ENCODE measurements around the gene ABHD12B. TPM values are rescaled to one million over a fixed set of nuclear protein-coding genes. Genes with fewer than 3 reads are reported as not detected.

Gene ABHD12B
- total RNA-seq, 1 experiment from 2014 or later = not detected

- CTCF ChIA-PET = no interaction called here
- Histone ChIP-seq H3K4me1 (ENCODE audit: control insufficient read depth, insufficient read depth, low read length) (no peaks in the 10 kb centered on the region; the same call in 1 of the 2 replicates), H3K4me3 (ENCODE audit: low read depth in 2 of 2, low read length in 2 of 2) (no peak overlapping the region), H3K27ac (ENCODE audit: low read length) (no peak overlapping the region), H3K36me3 (ENCODE audit: control insufficient read depth, insufficient read depth, low read length) (no peaks in the 10 kb centered on the region), H3K27me3 (ENCODE audit: control insufficient read depth, insufficient read depth, low read length) (peaks cover 16% of the 10 kb centered on the region), H3K9me3 (ENCODE audit: control insufficient read depth, insufficient read depth, low read depth, low read length) (no peaks in the 10 kb centered on the region)
- TF ChIP-seq TCF7L2 (IDR thresholded peaks at IDR 0.05; ENCODE audit: low read depth, low read length) (no peak), CTCF (IDR thresholded peaks at IDR 0.05) (no peak), POLR2AphosphoS5 (IDR thresholded peaks at IDR 0.05; ENCODE audit: low read depth, low read length) (no peak), SIN3A (IDR thresholded peaks at IDR 0.05; ENCODE audit: borderline replicate concordance, insufficient read depth, low read depth, low read length) (no peak)
- TF ChIP-seq, protein P1, sequence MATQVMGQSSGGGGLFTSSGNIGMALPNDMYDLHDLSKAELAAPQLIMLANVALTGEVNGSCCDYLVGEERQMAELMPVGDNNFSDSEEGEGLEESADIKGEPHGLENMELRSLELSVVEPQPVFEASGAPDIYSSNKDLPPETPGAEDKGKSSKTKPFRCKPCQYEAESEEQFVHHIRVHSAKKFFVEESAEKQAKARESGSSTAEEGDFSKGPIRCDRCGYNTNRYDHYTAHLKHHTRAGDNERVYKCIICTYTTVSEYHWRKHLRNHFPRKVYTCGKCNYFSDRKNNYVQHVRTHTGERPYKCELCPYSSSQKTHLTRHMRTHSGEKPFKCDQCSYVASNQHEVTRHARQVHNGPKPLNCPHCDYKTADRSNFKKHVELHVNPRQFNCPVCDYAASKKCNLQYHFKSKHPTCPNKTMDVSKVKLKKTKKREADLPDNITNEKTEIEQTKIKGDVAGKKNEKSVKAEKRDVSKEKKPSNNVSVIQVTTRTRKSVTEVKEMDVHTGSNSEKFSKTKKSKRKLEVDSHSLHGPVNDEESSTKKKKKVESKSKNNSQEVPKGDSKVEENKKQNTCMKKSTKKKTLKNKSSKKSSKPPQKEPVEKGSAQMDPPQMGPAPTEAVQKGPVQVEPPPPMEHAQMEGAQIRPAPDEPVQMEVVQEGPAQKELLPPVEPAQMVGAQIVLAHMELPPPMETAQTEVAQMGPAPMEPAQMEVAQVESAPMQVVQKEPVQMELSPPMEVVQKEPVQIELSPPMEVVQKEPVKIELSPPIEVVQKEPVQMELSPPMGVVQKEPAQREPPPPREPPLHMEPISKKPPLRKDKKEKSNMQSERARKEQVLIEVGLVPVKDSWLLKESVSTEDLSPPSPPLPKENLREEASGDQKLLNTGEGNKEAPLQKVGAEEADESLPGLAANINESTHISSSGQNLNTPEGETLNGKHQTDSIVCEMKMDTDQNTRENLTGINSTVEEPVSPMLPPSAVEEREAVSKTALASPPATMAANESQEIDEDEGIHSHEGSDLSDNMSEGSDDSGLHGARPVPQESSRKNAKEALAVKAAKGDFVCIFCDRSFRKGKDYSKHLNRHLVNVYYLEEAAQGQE (IDR thresholded peaks at IDR 0.05; ENCODE audit: insufficient read depth in 1 of 2, low read depth in 2 of 2, low read length in 1 of 2) = no peak
- in situ Hi-C loops (cut with HindIII; ENCODE audit: low pct_unique_long_range_greater_than_20kb, low sequenced_read_pairs) (no loop called here), intact Hi-C loops (cut with micrococcal nuclease; ENCODE audit: unreplicated experiment) (loop anchor here (10.0 kb wide), 1 partner anchor 261 kb away; no protein-coding TSS in a partner anchor)
- BruUV-seq (replicated peaks) = no TSS peak
- POLR2A ChIA-PET = interaction anchor here (0.5 kb wide), 1 partner anchor 29 kb away, joined by 3 read pairs; no protein-coding TSS in a partner anchor
- ATAC-seq = no peak
- DNase-seq (ENCODE audit: low read depth, low spot score) = no peak
Measured at GRCh38 chr14:50865391-50866076, 6.3 kb upstream of the ABHD12B start.

GRCh38 chr14:50871228-50871627 is 625 bp upstream of the ABHD12B start:
- no TSS peak for BruUV-seq (replicated peaks)
- no peak for DNase-seq (ENCODE audit: low read depth, low spot score)
- Histone ChIP-seq H3K27ac (ENCODE audit: low read length) (no peak overlapping the region), H3K4me1 (ENCODE audit: control insufficient read depth, insufficient read depth, low read length) (no peaks in the 10 kb centered on the region), H3K9me3 (ENCODE audit: control insufficient read depth, insufficient read depth, low read depth, low read length) (no peaks in the 10 kb centered on the region), H3K27me3 (ENCODE audit: control insufficient read depth, insufficient read depth, low read length) (peaks cover 24% of the 10 kb centered on the region), H3K4me3 (ENCODE audit: low read depth in 2 of 2, low read length in 2 of 2) (no peak overlapping the region), H3K36me3 (ENCODE audit: control insufficient read depth, insufficient read depth, low read length) (no peaks in the 10 kb centered on the region)
- in situ Hi-C loops (cut with HindIII; ENCODE audit: low pct_unique_long_range_greater_than_20kb, low sequenced_read_pairs) (no loop called here), intact Hi-C loops (cut with micrococcal nuclease; ENCODE audit: unreplicated experiment) (no loop called here)
- CTCF ChIA-PET = interaction anchor here (1.2 kb wide), 1 partner anchor 11 kb away, joined by 3 read pairs; no protein-coding TSS in a partner anchor
- ATAC-seq = no peak
- TF ChIP-seq POLR2AphosphoS5 (IDR thresholded peaks at IDR 0.05; ENCODE audit: low read depth, low read length) (no peak), TCF7L2 (IDR thresholded peaks at IDR 0.05; ENCODE audit: low read depth, low read length) (no peak), CTCF (IDR thresholded peaks at IDR 0.05) (no peak), SIN3A (IDR thresholded peaks at IDR 0.05; ENCODE audit: borderline replicate concordance, insufficient read depth, low read depth, low read length) (no peak)
- TF ChIP-seq, protein P1 (IDR thresholded peaks at IDR 0.05; ENCODE audit: insufficient read depth in 1 of 2, low read depth in 2 of 2, low read length in 1 of 2) = no peak
- POLR2A ChIA-PET = no interaction called here

Data from Panc1 (cell line).